Subcutaneous adipose tissue (tissue), 4 donors: ENCODE measurements around the gene MRC1. TPM values are rescaled to one million over a fixed set of nuclear protein-coding genes. Genes with fewer than 3 reads are reported as not detected.

Experiments
- CTCF ChIP-seq: fragments of 450-650 bp; IDR thresholded peaks from one replicate; pipeline ENCODE4 v1.5.1; 2016; ENCODE audit warnings: low read depth, mild to moderate bottlenecking, control low read depth, antibody characterized with exemption, moderate library complexity
- total RNA-seq, 4 donors: library from RNA; depleted of rRNA; stranded (reverse); fragments of >200 nt; gene quantifications; one replicate each; pipeline ENCODE4 v1.1.0, GENCODE V29; 2016

MRC1 gene
- total RNA-seq, 4 donors from 2014 or later = 86.3 to 232 (median 218) TPM

- TF ChIP-seq CTCF = no peak
Observed at GRCh38 chr10:17787087-17787961, 21.8 kb upstream of the MRC1 start.

- no peak for TF ChIP-seq CTCF
Observed at GRCh38 chr10:17788646-17789045, 20.5 kb upstream of the MRC1 start.

- TF ChIP-seq CTCF = no peak
Observed at GRCh38 chr10:17789396-17789795, 19.8 kb upstream of the MRC1 start.

- no peak for TF ChIP-seq CTCF
Observed at GRCh38 chr10:17790651-17791050, 18.5 kb upstream of the MRC1 start.

- TF ChIP-seq CTCF = no peak
Observed at GRCh38 chr10:17792991-17793390, 16.2 kb upstream of the MRC1 start.

GRCh38 chr10:17793823-17794644, 15.1 kb upstream of the MRC1 start:
- TF ChIP-seq CTCF = no peak

GRCh38 chr10:17795083-17795482, 14.1 kb upstream of the MRC1 start:
- TF ChIP-seq CTCF = no peak
